ENCODE measurements around the gene ST8SIA5. TPM values are rescaled to one million over a fixed set of nuclear protein-coding genes. Genes with fewer than 3 reads are reported as not detected.

The ST8SIA5 gene
- polyA plus RNA-seq, 3 donors = not detected

- no peak overlapping the region for H3K4me3 ChIP-seq (replicated peaks in 1 of 3; ENCODE audit: low read depth in 2 of 3, low read length in 3 of 3)
- H3K79me2 ChIP-seq (ENCODE audit: insufficient read depth, low read length) = no peaks in the 10 kb centered on the region
- no peak overlapping the region for H3K27ac ChIP-seq (ENCODE audit: low read depth in 1 of 2, low read length in 2 of 2)
- H3K4me1 ChIP-seq (ENCODE audit: control insufficient read depth in 1 of 2, insufficient read depth in 2 of 2, low read length in 2 of 2) = no peaks in the 10 kb centered on the region
- Mint-ChIP-seq H3K27me3 (ENCODE audit: low read depth in 3 of 3) (peaks cover 1 to 8% (median 3%) of the 10 kb centered on the region in 3 donors), H3K9me3 (peaks cover 0 to 3% (median 0%) of the 10 kb centered on the region in 7 donors), H3K4me1 (no peaks in the 10 kb centered on the region), H3K4me3 (peak overlapping the region in 1 of 2 donors; percentile 52), H3K27ac (no peak overlapping the region), H3K36me3 (no peaks in the 10 kb centered on the region)
- DNase-seq = no peak
- no peaks in the 10 kb centered on the region for H3K9me3 ChIP-seq (replicated peaks in 1 of 2; ENCODE audit: control insufficient read depth in 1 of 2, insufficient read depth in 1 of 2, low read length in 2 of 2)
- 92% methylated on average over 2 of the region's 2 CpGs for WGBS (ENCODE audit: insufficient coverage)
- TF ChIP-seq, protein P1, sequence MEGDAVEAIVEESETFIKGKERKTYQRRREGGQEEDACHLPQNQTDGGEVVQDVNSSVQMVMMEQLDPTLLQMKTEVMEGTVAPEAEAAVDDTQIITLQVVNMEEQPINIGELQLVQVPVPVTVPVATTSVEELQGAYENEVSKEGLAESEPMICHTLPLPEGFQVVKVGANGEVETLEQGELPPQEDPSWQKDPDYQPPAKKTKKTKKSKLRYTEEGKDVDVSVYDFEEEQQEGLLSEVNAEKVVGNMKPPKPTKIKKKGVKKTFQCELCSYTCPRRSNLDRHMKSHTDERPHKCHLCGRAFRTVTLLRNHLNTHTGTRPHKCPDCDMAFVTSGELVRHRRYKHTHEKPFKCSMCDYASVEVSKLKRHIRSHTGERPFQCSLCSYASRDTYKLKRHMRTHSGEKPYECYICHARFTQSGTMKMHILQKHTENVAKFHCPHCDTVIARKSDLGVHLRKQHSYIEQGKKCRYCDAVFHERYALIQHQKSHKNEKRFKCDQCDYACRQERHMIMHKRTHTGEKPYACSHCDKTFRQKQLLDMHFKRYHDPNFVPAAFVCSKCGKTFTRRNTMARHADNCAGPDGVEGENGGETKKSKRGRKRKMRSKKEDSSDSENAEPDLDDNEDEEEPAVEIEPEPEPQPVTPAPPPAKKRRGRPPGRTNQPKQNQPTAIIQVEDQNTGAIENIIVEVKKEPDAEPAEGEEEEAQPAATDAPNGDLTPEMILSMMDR (IDR thresholded peaks at IDR 0.05) = no peak
- H2AFZ ChIP-seq (ENCODE audit: insufficient read depth, low read depth, low read length, poor library complexity, severe bottlenecking) = no peak overlapping the region
- intact Hi-C loops (cut with micrococcal nuclease) = no loop called here
- no peak overlapping the region for H3K4me2 ChIP-seq (replicated peaks; ENCODE audit: extremely low read depth, low read length, poor library complexity, severe bottlenecking)
- no peak overlapping the region for H3K9ac ChIP-seq (ENCODE audit: insufficient read depth, low read length, poor library complexity, severe bottlenecking)
- no peaks in the 10 kb centered on the region for H3K36me3 ChIP-seq (replicated peaks in 1 of 2; ENCODE audit: control insufficient read depth in 1 of 2, insufficient read depth in 2 of 2, low read length in 2 of 2)
- H4K20me1 ChIP-seq (ENCODE audit: insufficient read depth, low read length) = no peaks in the 10 kb centered on the region
- no peaks in the 10 kb centered on the region for H3K27me3 ChIP-seq (ENCODE audit: control insufficient read depth in 2 of 2, insufficient read depth in 2 of 2, low read length in 2 of 2)
These were observed 40.0 kb downstream of the ST8SIA5 start for GRCh38 chr18:46716827-46717226.

DNA sequence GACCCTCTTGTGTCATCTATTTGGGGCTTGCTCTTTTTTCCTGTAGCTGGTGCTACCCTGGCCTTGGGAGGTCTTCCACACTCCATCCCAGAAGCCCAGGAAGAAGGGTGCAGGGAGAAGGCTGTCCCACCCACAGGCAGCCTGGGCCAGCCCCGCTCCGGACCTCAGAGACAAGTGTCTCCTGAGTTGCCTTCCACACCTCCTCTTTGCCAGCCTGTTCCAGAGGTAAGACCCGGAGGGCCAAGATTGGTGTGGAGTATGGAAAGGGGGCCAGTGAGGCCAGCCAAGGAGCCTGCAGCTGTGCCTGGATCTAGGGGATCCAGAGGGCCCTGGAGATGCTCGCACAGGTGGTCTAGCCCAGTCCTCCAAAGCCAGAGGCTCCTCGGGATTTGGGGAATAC is 40.5 kb downstream of the ST8SIA5 start:
- TF ChIP-seq, protein P1 (IDR thresholded peaks at IDR 0.05) = no peak
- intact Hi-C loops (cut with micrococcal nuclease) = no loop called here
- Histone ChIP-seq H3K27me3 (ENCODE audit: control insufficient read depth in 2 of 2, insufficient read depth in 2 of 2, low read length in 2 of 2) (no peaks in the 10 kb centered on the region), H3K4me2 (replicated peaks; ENCODE audit: extremely low read depth, low read length, poor library complexity, severe bottlenecking) (no peak overlapping the region), H2AFZ (ENCODE audit: insufficient read depth, low read depth, low read length, poor library complexity, severe bottlenecking) (no peak overlapping the region), H3K9ac (ENCODE audit: insufficient read depth, low read length, poor library complexity, severe bottlenecking) (no peak overlapping the region), H3K79me2 (ENCODE audit: insufficient read depth, low read length) (no peaks in the 10 kb centered on the region), H3K4me1 (ENCODE audit: control insufficient read depth in 1 of 2, insufficient read depth in 2 of 2, low read length in 2 of 2) (no peaks in the 10 kb centered on the region), H3K27ac (ENCODE audit: low read depth in 1 of 2, low read length in 2 of 2) (no peak overlapping the region), H4K20me1 (ENCODE audit: insufficient read depth, low read length) (no peaks in the 10 kb centered on the region), H3K4me3 (replicated peaks in 1 of 3; ENCODE audit: low read depth in 2 of 3, low read length in 3 of 3) (no peak overlapping the region), H3K36me3 (replicated peaks in 1 of 2; ENCODE audit: control insufficient read depth in 1 of 2, insufficient read depth in 2 of 2, low read length in 2 of 2) (no peaks in the 10 kb centered on the region), H3K9me3 (replicated peaks in 1 of 2; ENCODE audit: control insufficient read depth in 1 of 2, insufficient read depth in 1 of 2, low read length in 2 of 2) (no peaks in the 10 kb centered on the region)
- H3K27ac Mint-ChIP-seq = no peak overlapping the region
- 96% methylated on average over 2 of the region's 5 CpGs for WGBS (ENCODE audit: insufficient coverage)
- peaks cover 1 to 10% (median 3%) of the 10 kb centered on the region in 3 donors for H3K27me3 Mint-ChIP-seq (ENCODE audit: low read depth in 3 of 3)
- no peaks in the 10 kb centered on the region for H3K36me3 Mint-ChIP-seq
- peaks cover 0 to 3% (median 0%) of the 10 kb centered on the region in 7 donors for H3K9me3 Mint-ChIP-seq
- no peak for DNase-seq
- H3K4me1 Mint-ChIP-seq = no peaks in the 10 kb centered on the region
- no peak overlapping the region for H3K4me3 Mint-ChIP-seq

Measured in CD14-positive monocyte (primary cell).